Hematopoietic multipotent progenitor cell treated with erythropoietin and hydrocortisone succinate and interleukin-3 and kit ligand, for 15 days (in vitro differentiated cells): Measurements from ENCODE around the gene SYCE3.
"Not testable (repeated sequence)": the region's sequence is repeated elsewhere in the genome, so short reads cannot be mapped to it uniquely, and the experiment has no call there.

Experiments used
- DNase-seq: peaks from one replicate; pipeline ENCODE4 v3.0.0-alpha.2; 2015; ENCODE audit warnings: low spot score

The SYCE3 gene

GRCh38 chr22:50548921-50549790, 13.6 kb downstream of the SYCE3 start:
- DNase-seq, result no peak

- DNase-seq, result no peak
Measured at GRCh38 chr22:50548040-50548920, 14.4 kb downstream of the SYCE3 start.

- DNase-seq, result no peak
Measured at GRCh38 chr22:50547263-50547985, 15.3 kb downstream of the SYCE3 start.

- DNase-seq, result no peak
Measured at GRCh38 chr22:50546326-50547262, 16.1 kb downstream of the SYCE3 start.

GRCh38 chr22:50545522-50546325, 17.0 kb downstream of the SYCE3 start, which contains the start of gene KLHDC7B:
Gene KLHDC7B (plus strand): TSS chr22:50545899. CDS start chr22:50546244, 345 bp downstream.
- DNase-seq, result no peak

GRCh38 chr22:50544746-50545253, 17.9 kb downstream of the SYCE3 start:
- no peak for DNase-seq

GRCh38 chr22:50544078-50544745, 18.5 kb downstream of the SYCE3 start:
- no peak for DNase-seq

GRCh38 chr22:50542416-50542927, 20.2 kb downstream of the SYCE3 start:
- no peak for DNase-seq

GRCh38 chr22:50541667-50542026, 21.1 kb downstream of the SYCE3 start:
- DNase-seq, result not testable (repeated sequence)

- DNase-seq, result no peak
Measured at GRCh38 chr22:50540381-50540780, 22.3 kb downstream of the SYCE3 start.

- no peak for DNase-seq
Measured at GRCh38 chr22:50537765-50538164, 25.0 kb downstream of the SYCE3 start.

- no peak for DNase-seq
Measured at GRCh38 chr22:50536226-50536625, 26.5 kb downstream of the SYCE3 start.

- DNase-seq, result no peak
Measured at GRCh38 chr22:50535113-50535512, 27.6 kb downstream of the SYCE3 start.

GRCh38 chr22:50533856-50534711, 28.6 kb downstream of the SYCE3 start:
- DNase-seq, result not testable (repeated sequence)

GRCh38 chr22:50532824-50533796, 29.6 kb downstream of the SYCE3 start:
- no peak for DNase-seq

- no peak for DNase-seq
Measured at GRCh38 chr22:50531962-50532674, 30.6 kb downstream of the SYCE3 start.
